Superior temporal gyrus (tissue), 1 donor: ENCODE results near the gene SLC22A16.

Experiments used
- DNase-seq: peaks from one replicate; pipeline ENCODE4 v3.0.0-alpha.2; 2016; ENCODE audit errors: extremely low spot score

Gene SLC22A16

DNA sequence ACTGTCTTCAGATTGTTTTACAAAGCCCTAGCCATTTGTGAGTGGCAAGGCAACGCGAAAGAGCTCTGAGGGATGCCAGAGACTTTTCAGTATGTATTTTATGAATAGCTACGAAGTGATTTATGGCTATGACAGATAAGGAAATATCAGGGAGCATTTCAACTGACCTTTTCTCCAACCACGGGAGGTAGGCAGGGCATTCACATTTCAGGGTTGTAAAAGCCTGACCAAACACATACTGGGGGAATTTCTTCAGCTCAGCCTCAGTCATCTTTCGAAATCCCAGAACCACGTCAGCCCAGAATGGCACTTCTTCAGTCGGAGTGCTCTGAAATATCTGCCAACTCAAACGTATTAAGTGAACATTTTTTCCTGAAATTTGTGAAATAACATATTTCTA, 71.8 kb downstream of the SLC22A16 start:
- no peak for DNase-seq

DNA sequence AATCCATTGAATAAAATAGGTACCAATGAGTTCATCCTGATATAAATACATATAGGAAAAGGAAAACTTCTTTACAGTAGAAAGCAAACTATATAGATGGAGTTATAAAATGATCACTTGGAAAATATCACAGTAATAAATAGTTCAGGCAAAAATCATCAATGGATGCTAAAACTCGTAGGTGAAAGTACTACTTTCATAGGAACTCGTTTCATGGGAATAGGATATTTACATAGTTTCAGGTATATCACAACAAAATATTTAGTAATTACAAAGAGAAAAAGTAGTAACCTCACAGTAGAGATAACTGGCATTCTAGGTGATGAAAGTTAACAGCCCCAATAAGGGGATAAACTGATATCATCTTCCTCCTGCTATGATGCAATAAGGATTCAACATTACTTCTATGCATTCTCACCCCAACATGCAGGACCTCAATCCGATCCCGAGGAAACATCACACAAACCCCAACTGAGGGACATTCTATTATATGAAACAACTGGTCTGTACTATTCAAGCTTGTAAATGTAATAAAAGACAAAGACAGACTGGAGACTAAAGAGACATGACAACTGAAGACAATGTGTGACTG, 74.7 kb downstream of the SLC22A16 start:
- DNase-seq: no peak

DNA sequence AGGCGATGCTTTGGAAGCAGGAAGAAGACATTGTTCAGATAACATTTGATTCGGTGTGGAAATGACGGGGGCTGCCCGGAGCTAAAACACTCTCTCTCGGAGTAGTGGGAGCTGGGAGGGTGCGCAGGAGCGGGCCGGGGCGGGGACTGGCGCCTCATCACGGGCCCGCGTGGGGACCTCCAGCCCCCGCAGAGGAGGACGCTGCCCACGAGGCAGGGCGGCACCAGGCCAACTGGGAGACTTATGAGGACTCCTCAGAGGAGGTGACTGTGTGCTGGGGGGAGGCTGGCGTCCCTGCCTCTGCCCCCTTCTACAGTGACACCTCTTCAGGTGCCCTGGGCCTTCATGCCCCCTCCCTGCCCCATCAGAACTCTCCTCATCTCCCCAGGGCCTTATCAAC, 76.2 kb downstream of the SLC22A16 start:
- DNase-seq: no peak

DNA sequence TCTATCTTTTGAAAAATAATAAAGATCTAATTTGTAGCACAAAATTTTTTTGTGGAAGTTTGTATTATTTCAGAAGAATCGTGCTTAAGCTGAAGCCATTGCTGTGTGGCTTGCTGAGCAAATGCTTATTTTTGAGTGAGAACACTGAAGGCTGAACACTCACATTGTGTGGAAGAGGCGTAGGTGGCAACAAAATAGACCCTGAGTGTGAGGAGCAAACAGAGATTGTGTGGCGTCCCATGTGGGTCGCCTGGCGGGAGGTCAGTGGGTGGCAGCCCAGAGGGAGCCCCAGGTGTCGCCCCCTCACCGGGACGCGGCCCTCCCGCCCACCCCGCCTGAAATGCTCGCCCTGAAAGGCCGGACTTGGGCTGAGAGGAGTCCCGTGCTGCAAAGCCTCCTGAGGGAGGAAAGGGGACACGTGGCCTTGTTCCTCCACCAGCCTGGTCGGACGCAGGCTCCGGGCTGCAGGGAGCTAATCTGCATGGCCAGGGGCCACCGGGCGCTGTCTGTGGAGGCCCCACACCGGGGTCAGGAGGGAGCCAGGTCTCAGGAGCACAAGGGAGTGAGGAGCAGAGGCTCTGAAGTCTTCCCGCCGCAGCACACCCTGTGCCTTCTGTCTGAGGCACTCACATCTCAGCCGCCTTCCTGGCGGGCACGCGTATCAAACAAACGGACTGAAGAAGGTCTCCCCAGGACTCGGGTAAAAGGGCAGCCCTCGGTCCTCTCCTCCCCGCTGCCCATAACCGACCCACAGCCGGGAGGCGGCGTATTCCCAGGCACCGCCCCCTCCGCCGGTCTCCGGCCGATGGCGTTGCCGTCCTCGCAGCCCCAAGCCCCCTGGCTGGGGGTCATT, 77.0 kb downstream of the SLC22A16 start:
- DNase-seq: no peak

DNA sequence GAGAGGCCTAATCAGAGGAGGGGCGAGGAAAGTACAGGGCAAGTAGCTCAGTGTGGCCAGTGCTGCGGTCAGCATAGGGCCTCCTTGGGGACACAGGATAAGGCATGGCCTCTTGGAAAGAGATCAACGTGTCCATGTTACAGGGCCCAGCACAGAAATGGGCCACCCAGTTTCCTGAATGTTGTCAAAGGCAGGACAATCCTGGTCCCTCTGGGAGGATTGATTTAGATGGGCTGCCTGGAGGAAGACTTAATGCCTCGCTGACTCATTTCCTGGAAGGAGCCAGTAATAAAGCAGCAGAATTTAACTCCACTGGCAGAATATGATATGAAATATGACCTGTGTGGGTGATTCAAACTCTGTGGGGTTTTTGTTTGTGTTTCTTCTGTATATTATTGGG, 77.6 kb downstream of the SLC22A16 start:
- DNase-seq: no peak

DNA sequence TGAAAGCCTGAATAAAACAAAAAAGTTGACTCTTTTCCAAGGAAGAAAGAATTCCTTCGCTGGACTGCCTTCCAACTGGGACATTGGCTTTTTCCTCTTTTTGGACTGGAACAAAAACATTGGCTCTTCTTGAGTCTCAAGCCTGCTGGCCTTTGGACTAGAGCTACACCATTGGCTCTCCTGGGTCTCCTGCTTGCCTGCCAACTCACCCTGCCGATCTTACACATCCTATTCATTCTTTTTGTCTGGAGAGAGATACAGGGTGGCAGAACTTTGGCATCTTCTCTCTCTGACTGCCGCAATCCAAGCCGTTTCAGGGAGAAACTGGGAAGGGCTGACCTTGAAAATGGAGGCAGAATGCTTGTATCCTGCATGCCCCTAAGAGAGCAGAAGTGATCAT, 81.2 kb downstream of the SLC22A16 start:
- DNase-seq: no peak

DNA sequence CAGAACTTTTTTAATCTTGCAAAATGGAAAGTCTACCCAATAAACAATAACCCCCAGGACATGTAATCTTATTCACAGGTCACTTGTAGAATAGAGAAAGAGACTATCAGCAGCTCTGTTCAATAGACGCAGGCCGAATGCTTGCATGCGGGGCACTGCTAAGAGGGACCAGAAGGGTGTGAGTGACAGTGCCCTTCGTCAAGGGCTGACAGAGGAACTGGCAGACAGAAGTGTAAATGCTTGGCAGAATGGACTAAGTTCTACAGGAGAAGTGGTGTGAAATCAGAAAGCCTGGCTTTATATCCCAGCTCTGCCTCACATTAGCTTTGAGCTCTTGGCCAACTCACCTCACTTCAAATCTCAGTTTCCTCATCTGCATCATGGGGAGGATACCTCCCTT, 82.0 kb downstream of the SLC22A16 start:
- no peak for DNase-seq

DNA sequence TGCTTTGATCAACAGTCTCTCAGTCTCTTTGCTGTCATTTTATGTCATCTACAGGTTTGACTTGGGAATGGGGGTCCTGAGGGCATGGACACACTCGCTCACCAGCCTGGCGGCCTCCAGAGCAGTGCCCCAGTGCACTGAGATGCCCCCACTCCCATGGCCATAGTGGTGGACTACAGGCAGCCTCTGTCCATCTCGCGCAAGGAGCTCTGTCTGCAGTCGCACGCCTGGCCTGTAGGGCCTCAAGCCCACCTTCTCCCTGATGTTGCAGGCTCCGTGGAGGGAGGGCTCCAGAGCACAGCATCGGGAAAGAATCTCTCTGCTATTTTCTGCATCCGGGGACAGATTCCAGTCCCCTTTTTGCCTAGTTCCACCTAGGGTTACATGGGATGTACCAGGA, 83.7 kb downstream of the SLC22A16 start:
- no peak for DNase-seq

DNA sequence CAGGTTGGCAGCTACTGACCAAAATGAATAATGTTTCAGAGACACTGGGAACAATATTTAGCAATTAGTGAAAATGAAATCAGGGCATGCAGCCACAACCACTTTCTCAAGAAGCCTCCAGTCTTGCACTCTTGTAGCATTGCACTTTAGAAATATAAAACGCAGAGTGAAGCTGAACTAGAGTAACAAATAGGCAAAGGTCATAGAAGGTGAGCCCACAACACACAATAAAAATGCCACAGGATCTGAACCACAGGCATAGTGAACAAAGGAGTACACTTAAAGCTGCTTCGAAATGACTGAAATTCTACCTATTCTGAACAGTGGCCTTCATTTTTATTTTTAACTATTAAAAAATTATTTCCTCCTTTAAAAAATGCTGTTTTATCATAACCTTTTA, 86.0 kb downstream of the SLC22A16 start:
- no peak for DNase-seq

DNA sequence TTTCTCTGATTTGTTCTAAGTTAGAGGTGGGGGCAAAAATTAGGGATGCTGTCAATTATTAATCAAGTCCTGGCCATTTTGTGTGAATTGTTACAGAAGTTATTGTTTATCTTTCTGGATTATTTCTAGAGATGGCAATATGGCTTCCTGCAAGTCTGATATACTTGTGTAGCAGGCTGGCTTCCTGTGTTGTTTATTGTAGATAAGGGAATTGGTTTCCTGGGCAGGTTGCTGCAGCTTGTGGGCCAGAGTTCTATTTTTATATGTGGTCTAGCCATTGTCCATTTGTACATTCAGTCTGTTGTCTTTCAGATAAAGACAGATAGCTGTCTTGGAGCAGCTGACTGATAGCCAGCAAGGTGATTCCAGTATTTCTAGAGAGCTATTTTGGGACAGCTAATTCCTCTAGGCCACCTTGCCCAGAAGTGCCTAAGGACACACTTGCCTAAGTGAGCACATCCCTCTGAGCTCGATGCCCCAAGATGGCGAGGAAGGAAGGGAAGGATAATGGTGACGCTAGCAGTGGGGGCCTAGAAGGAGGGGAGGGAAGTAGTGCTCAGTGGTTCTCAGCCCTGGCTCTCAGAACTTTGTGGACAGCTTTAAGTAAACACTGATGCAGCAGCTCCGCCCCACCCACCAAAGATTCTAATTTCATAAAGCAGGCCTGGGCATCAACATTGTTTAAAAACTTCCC, 86.6 kb downstream of the SLC22A16 start:
- no peak for DNase-seq

DNA sequence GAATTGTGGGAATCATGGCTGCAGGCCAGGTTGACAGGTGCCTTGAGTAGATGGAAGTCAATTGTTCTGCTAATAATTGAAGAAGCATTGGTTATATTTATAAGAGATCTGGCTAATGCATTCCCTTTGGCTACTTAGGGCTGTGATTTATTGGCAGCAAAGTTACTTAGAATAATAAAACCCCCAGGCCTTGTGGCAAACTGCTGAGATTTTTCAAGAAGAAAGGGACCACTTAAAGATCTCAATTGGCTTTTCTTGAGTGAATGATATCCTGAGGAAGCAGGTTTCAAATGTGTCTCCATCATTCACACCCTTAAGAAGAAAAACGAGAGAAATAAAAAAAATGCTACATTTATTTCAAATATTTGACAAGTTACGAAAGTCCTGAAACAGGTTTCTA, 88.4 kb downstream of the SLC22A16 start:
- DNase-seq: no peak

DNA sequence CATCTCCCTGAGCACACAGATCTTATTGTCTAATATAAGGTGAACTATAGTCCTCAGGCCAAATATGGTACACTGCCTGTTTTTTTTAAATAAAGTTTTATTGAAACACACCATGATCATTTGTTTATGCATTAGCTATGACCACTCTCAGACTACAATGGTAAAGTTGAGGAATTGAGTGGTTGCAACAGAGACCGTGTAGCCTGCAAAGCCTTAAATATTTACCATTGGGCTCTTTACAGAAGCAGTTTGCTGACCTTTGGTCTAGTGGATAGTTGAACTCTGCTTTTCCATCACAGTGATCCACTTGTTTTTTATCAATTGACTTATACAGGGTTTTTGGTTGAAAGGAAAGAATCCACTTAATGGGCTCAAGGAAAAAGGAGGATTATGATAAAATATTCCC, 91.0 kb downstream of the SLC22A16 start:
- DNase-seq: no peak

DNA sequence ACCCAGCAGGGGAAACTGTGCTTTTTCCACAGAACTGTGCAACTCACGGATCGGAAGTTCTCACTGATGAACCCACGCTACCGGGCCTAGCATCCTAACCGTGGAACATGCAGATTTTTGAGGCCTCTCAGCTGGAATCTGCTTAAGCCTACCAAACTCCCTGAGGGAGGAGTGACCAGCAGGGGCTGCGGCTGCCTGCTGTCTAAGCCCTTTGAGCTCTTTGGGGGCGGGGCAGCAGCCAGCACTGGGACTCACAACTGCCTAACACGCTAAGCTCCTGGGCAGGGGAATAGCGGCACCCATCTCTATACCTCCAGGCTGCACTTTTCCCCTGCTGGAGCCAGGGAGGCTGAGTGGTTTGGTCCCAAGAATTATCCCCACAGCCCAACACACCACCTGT, 97.9 kb downstream of the SLC22A16 start:
- DNase-seq: no peak
